Neural crest cell (in vitro differentiated cells): ENCODE results near the gene RTP5. TPM values are rescaled to one million over a fixed set of nuclear protein-coding genes. Genes with fewer than 3 reads are reported as not detected.

Experiments
- DNase-seq: peaks from one replicate; pipeline ENCODE4 v3.0.0; 2021; ENCODE audit warnings: low read depth, mixed read lengths, low spot score
- H3K27ac Mint-ChIP-seq: one replicate; pipeline ENCODE4 v1.8.0; 2021; ENCODE audit warnings: mild to moderate bottlenecking, mixed read lengths; ENCODE audit not compliant: unreplicated experiment
- H3K27me3 Mint-ChIP-seq: 2 replicates; pipeline ENCODE4 v1.8.0; 2021; ENCODE audit warnings: low read depth, mild to moderate bottlenecking, mixed read lengths
- H3K36me3 Mint-ChIP-seq: 2 replicates; pipeline ENCODE4 v1.8.0; 2021; ENCODE audit warnings: low read depth, mild to moderate bottlenecking, mixed read lengths
- H3K4me1 Mint-ChIP-seq: 2 replicates; pipeline ENCODE4 v1.8.0; 2021; ENCODE audit warnings: mixed read lengths
- H3K4me3 Mint-ChIP-seq: one replicate; pipeline ENCODE4 v1.8.0; 2021; ENCODE audit warnings: mild to moderate bottlenecking, mixed read lengths
- H3K9me3 Mint-ChIP-seq: 2 replicates; pipeline ENCODE4 v1.8.0; 2021; ENCODE audit warnings: mixed read lengths
- CTCF ChIP-seq: fragments of 200-600 bp; sonication (generic); conservative IDR thresholded peaks from 2 replicates; pipeline ENCODE4 v1.5.0; 2021; ENCODE audit warnings: antibody characterized with exemption, mild to moderate bottlenecking
- total RNA-seq: library from RNA; stranded (reverse); gene quantifications from 2 replicates; pipeline ENCODE4 v1.2.1, GENCODE V29; 2021

RTP5 gene
- total RNA-seq, 1 donor from 2014 or later: not detected

GRCh38 chr2:241887806-241888522, 18.4 kb downstream of the RTP5 start:
- H3K4me3 Mint-ChIP-seq: no peak overlapping the region

GRCh38 chr2:241888641-241889040, 19.1 kb downstream of the RTP5 start:
- no peak for DNase-seq
- H3K27me3 Mint-ChIP-seq: no peaks in the 10 kb centered on the region

More at GRCh38 chr2:241887806-241888522, 18.4 kb downstream of the RTP5 start:
- Mint-ChIP-seq H3K4me1 (peaks cover 22% of the 10 kb centered on the region), H3K36me3 (peaks cover 9% of the 10 kb centered on the region), H3K27me3 (no peaks in the 10 kb centered on the region), H3K9me3 (no peaks in the 10 kb centered on the region), H3K27ac (no peak overlapping the region)
- TF ChIP-seq CTCF: no peak
- DNase-seq: no peak

GRCh38 chr2:241890524-241891235, 21.2 kb downstream of the RTP5 start:
- no peak for DNase-seq
- no peak overlapping the region for H3K4me3 Mint-ChIP-seq
- H3K4me1 Mint-ChIP-seq: peaks cover 20% of the 10 kb centered on the region
- no peak for TF ChIP-seq CTCF
- H3K36me3 Mint-ChIP-seq: peaks cover 9% of the 10 kb centered on the region
- H3K9me3 Mint-ChIP-seq: no peaks in the 10 kb centered on the region
- H3K27me3 Mint-ChIP-seq: no peaks in the 10 kb centered on the region
- no peak overlapping the region for H3K27ac Mint-ChIP-seq

More at GRCh38 chr2:241888641-241889040, 19.1 kb downstream of the RTP5 start:
- Mint-ChIP-seq H3K4me3 (no peak overlapping the region), H3K4me1 (peaks cover 19% of the 10 kb centered on the region), H3K36me3 (peaks cover 9% of the 10 kb centered on the region), H3K27ac (no peak overlapping the region), H3K9me3 (no peaks in the 10 kb centered on the region)
- TF ChIP-seq CTCF: no peak

GRCh38 chr2:241891315-241891987, 21.9 kb downstream of the RTP5 start:
- no peak overlapping the region for H3K4me3 Mint-ChIP-seq
- DNase-seq: no peak
- no peak overlapping the region for H3K27ac Mint-ChIP-seq
- no peak for TF ChIP-seq CTCF
- peaks cover 17% of the 10 kb centered on the region for H3K4me1 Mint-ChIP-seq
- H3K9me3 Mint-ChIP-seq: no peaks in the 10 kb centered on the region
- peaks cover 3% of the 10 kb centered on the region for H3K27me3 Mint-ChIP-seq
- H3K36me3 Mint-ChIP-seq: peaks cover 8% of the 10 kb centered on the region

- Mint-ChIP-seq H3K27ac (no peak overlapping the region), H3K4me1 (peaks cover 16% of the 10 kb centered on the region), H3K27me3 (peaks cover 3% of the 10 kb centered on the region), H3K4me3 (no peak overlapping the region), H3K36me3 (peaks cover 5% of the 10 kb centered on the region), H3K9me3 (no peaks in the 10 kb centered on the region)
- TF ChIP-seq CTCF: no peak
- DNase-seq: no peak
Measured at GRCh38 chr2:241891988-241892298, 22.4 kb downstream of the RTP5 start.
